Measurements from ENCODE around the gene POLR2A.

DNA sequence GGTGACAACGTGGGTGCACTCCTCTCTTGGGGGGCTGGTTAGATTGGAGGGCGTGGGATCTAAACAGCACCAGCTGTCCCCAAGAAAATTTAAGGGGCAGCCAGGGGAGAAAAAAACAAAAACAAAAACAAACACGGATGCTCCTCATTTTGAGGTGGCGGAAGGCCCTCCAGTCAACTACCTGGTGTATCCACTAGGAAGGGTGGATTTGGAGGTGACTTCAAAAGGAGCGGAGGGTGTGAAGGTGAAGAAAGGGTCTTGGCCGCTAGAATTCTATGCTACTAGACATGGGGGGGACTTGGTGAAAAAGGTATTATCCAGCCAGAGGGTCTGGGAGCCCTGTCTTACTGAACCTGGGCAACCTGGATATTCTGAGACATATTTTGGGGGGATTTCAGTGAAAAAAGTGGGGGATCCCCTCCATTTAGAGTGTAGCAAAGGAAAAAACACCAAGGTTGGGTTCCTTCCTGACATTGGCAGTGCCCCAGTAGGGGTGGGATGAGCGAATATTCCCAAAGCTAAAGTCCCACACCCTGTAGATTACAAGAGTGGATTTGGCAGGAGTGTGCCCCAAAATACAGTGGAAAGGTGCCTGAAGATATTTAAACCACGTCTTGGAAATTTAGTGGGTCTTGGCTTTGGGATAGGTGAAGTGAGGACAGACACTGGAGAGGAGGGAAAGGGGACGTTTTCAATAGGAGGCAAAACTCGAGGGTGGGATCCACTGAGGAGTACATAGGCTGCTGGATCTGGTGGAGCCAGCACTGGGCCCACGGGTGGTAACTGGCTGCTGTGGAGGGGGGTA, 45.3 kb upstream of the POLR2A start:
- TF ChIP-seq CTCF (conservative IDR thresholded peaks at IDR 0.05 in 1 of 2, IDR thresholded peaks at IDR 0.05 in 1 of 2; ENCODE audit: extremely low read depth in 1 of 2, insufficient read depth in 1 of 2, low read depth in 1 of 2, low read length in 2 of 2), result no peak
- no peak for TF ChIP-seq EZH2 (IDR thresholded peaks at IDR 0.05; ENCODE audit: borderline replicate concordance, low read length)

Data from mammary epithelial cell (primary cell).